ENCODE data around the gene SAMD8.
"Not testable (repeated sequence)": the region's sequence is repeated elsewhere in the genome, so short reads cannot be mapped to it uniquely, and the experiment has no call there.

Gene SAMD8

GRCh38 chr10:75189266-75190096 is 78.0 kb downstream of the SAMD8 start:
- H3K27me3 ChIP-seq (ENCODE audit: insufficient read depth, low read length, poor library complexity) = no peaks in the 10 kb centered on the region
- no peak overlapping the region for H3K18ac ChIP-seq (ENCODE audit: low read length)
- H3K4me3 ChIP-seq (ENCODE audit: low read length) = no peak overlapping the region
- no peak overlapping the region for H2AK5ac ChIP-seq (ENCODE audit: low read length)
- no peak overlapping the region for H3K4ac ChIP-seq (ENCODE audit: low read depth, low read length)
- no peak overlapping the region for H3K27ac ChIP-seq (ENCODE audit: low read depth, low read length)
- H3K23ac ChIP-seq (ENCODE audit: low read length) = no peak overlapping the region
- H3K4me2 ChIP-seq (ENCODE audit: low read length) = no peak overlapping the region
- H4K5ac ChIP-seq (ENCODE audit: low read length) = no peak overlapping the region
- H3K4me1 ChIP-seq (ENCODE audit: control insufficient read depth, low read depth, low read length) = peaks cover 2% of the 10 kb centered on the region
- DNase-seq = no peak
- H3K79me2 ChIP-seq (ENCODE audit: control insufficient read depth, insufficient read depth, low read length) = no peaks in the 10 kb centered on the region
- H3K79me1 ChIP-seq (ENCODE audit: low read length) = no peaks in the 10 kb centered on the region
- H2BK15ac ChIP-seq (replicated peaks; ENCODE audit: low read depth) = no peak overlapping the region
- H2BK5ac ChIP-seq (ENCODE audit: low read length) = no peak overlapping the region
- H4K8ac ChIP-seq (ENCODE audit: low read depth, low read length) = no peak overlapping the region
- no CpG with 5 or more reads among the region's 12 CpGs for WGBS (ENCODE audit: extremely low coverage, insufficient coverage, low lambda C conversion rate)
- H3K56ac ChIP-seq (ENCODE audit: low read length) = peak overlapping the region; percentile 15
- no peak overlapping the region for H2BK120ac ChIP-seq (ENCODE audit: low read depth, low read length)
- H3K9ac ChIP-seq (ENCODE audit: low read length) = no peak overlapping the region
- no peaks in the 10 kb centered on the region for H3K36me3 ChIP-seq (ENCODE audit: control insufficient read depth, insufficient read depth, low read length)

DNA sequence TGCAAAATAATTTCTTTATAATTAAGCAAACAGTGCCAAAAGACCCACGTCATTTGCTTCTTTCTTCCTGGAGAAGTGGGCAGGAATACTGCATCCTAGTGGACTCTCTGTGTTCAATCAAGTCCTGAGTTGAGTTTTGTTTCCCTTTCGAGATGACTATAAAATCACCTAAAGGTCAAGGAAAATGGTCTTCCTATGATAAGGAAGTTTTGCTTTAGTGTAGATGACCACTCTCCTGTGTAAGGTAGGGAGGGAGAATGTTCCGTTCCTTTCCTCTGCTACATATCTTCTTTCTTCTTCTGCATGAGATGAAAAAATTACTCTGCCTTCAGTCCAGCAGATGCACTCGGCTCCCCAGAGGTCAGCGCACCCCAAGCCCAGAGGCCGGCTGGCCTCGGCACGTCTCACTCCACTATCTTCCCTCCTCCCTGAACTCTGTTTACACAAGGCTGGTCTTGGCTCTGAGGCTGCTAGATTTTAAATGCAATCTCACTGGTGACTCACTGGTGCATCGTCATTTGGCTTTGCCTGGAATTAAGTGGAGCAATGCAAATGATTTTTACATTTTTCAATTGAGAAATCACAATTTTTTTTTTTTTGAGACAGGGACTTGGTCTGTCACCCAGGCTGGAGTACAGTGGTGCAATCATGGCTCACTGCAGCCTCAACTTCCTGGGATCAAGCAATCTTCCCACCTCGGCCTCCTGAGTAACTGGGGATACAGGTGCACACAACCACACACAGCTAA is 80.5 kb downstream of the SAMD8 start:
- peak; percentile 33 for DNase-seq
- no peak overlapping the region for H3K27ac ChIP-seq (ENCODE audit: low read depth, low read length)
- no peak overlapping the region for H3K4me3 ChIP-seq (ENCODE audit: low read length)
- H2BK5ac ChIP-seq (ENCODE audit: low read length) = no peak overlapping the region
- H4K5ac ChIP-seq (ENCODE audit: low read length) = no peak overlapping the region
- H3K4me1 ChIP-seq (ENCODE audit: control insufficient read depth, low read depth, low read length) = peaks cover 2% of the 10 kb centered on the region
- no peaks in the 10 kb centered on the region for H3K79me2 ChIP-seq (ENCODE audit: control insufficient read depth, insufficient read depth, low read length)
- no peak overlapping the region for H3K4ac ChIP-seq (ENCODE audit: low read depth, low read length)
- WGBS (ENCODE audit: extremely low coverage, insufficient coverage, low lambda C conversion rate) = no CpG with 5 or more reads among the region's 10 CpGs
- no peak overlapping the region for H3K4me2 ChIP-seq (ENCODE audit: low read length)
- H2BK15ac ChIP-seq (replicated peaks; ENCODE audit: low read depth) = no peak overlapping the region
- H2AK5ac ChIP-seq (ENCODE audit: low read length) = no peak overlapping the region
- no peak overlapping the region for H3K18ac ChIP-seq (ENCODE audit: low read length)
- H3K9ac ChIP-seq (ENCODE audit: low read length) = no peak overlapping the region
- no peaks in the 10 kb centered on the region for H3K79me1 ChIP-seq (ENCODE audit: low read length)
- no peaks in the 10 kb centered on the region for H3K27me3 ChIP-seq (ENCODE audit: insufficient read depth, low read length, poor library complexity)
- H3K56ac ChIP-seq (ENCODE audit: low read length) = no peak overlapping the region
- H3K36me3 ChIP-seq (ENCODE audit: control insufficient read depth, insufficient read depth, low read length) = no peaks in the 10 kb centered on the region
- H2BK120ac ChIP-seq (ENCODE audit: low read depth, low read length) = no peak overlapping the region
- H4K8ac ChIP-seq (ENCODE audit: low read depth, low read length) = no peak overlapping the region
- H3K23ac ChIP-seq (ENCODE audit: low read length) = no peak overlapping the region

GRCh38 chr10:75194625-75195024 is 83.2 kb downstream of the SAMD8 start:
- not testable (repeated sequence) for DNase-seq; H2BK5ac ChIP-seq (ENCODE audit: low read length); H3K27ac ChIP-seq (ENCODE audit: low read depth, low read length)

DNA sequence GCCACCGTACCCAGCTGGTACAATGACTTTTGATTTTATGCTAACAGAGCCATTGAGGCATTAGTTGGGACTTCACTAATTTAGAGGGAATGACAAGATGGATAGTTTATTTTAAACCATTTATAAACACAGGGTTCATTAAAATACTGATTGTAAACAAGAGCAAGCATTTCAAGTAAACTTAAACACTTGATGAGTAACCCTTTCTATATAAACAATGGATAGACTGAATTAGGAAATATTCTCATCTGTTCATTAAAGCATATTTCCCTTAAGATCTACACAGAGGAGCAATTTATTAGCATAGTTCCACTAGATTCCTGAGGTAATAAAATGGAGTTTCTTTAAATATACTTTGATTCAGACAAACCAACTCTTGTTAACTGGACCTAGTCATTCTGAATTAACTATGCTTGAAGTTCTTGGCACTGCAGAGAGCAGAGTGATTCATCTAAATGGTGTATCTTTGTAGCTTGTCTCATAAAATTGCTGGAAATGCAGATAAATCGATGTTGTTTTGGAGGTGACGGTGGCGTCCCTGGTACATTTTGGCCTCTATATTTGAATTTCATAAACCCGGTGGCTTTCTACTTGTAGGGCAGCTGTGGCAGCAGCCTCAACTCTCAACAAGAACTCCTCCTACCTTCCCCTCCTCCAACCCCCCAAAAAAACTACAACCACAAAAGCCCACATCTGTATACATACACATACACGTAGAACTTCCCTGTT is 83.7 kb downstream of the SAMD8 start:
- Histone ChIP-seq H3K4ac (ENCODE audit: low read depth, low read length) (no peak overlapping the region), H2BK15ac (replicated peaks; ENCODE audit: low read depth) (no peak overlapping the region), H3K36me3 (ENCODE audit: control insufficient read depth, insufficient read depth, low read length) (no peaks in the 10 kb centered on the region), H3K4me1 (ENCODE audit: control insufficient read depth, low read depth, low read length) (no peaks in the 10 kb centered on the region), H3K79me2 (ENCODE audit: control insufficient read depth, insufficient read depth, low read length) (no peaks in the 10 kb centered on the region), H2AK5ac (ENCODE audit: low read length) (no peak overlapping the region), H3K4me3 (ENCODE audit: low read length) (no peak overlapping the region), H3K56ac (ENCODE audit: low read length) (no peak overlapping the region), H3K27me3 (ENCODE audit: insufficient read depth, low read length, poor library complexity) (no peaks in the 10 kb centered on the region), H3K79me1 (ENCODE audit: low read length) (no peaks in the 10 kb centered on the region), H2BK120ac (ENCODE audit: low read depth, low read length) (no peak overlapping the region), H2BK5ac (ENCODE audit: low read length) (no peak overlapping the region), H4K8ac (ENCODE audit: low read depth, low read length) (no peak overlapping the region), H3K18ac (ENCODE audit: low read length) (no peak overlapping the region), H3K23ac (ENCODE audit: low read length) (no peak overlapping the region), H4K5ac (ENCODE audit: low read length) (no peak overlapping the region), H3K27ac (ENCODE audit: low read depth, low read length) (no peak overlapping the region), H3K4me2 (ENCODE audit: low read length) (no peak overlapping the region), H3K9ac (ENCODE audit: low read length) (no peak overlapping the region)
- no peak for DNase-seq
- no CpG with 5 or more reads among the region's 6 CpGs for WGBS (ENCODE audit: extremely low coverage, insufficient coverage, low lambda C conversion rate)

More at GRCh38 chr10:75194625-75195024, 83.2 kb downstream of the SAMD8 start:
- not testable (repeated sequence) for H4K5ac ChIP-seq (ENCODE audit: low read length); H2BK15ac ChIP-seq (replicated peaks; ENCODE audit: low read depth); H4K8ac ChIP-seq (ENCODE audit: low read depth, low read length); H3K36me3 ChIP-seq (ENCODE audit: control insufficient read depth, insufficient read depth, low read length); H3K9ac ChIP-seq (ENCODE audit: low read length); H3K79me1 ChIP-seq (ENCODE audit: low read length); H3K23ac ChIP-seq (ENCODE audit: low read length); H3K4me3 ChIP-seq (ENCODE audit: low read length); H3K79me2 ChIP-seq (ENCODE audit: control insufficient read depth, insufficient read depth, low read length); H3K4ac ChIP-seq (ENCODE audit: low read depth, low read length); H3K18ac ChIP-seq (ENCODE audit: low read length); H2BK120ac ChIP-seq (ENCODE audit: low read depth, low read length); H3K4me2 ChIP-seq (ENCODE audit: low read length); H3K27me3 ChIP-seq (ENCODE audit: insufficient read depth, low read length, poor library complexity); H3K4me1 ChIP-seq (ENCODE audit: control insufficient read depth, low read depth, low read length); H2AK5ac ChIP-seq (ENCODE audit: low read length); H3K56ac ChIP-seq (ENCODE audit: low read length)
- no CpG with 5 or more reads among the region's 4 CpGs for WGBS (ENCODE audit: extremely low coverage, insufficient coverage, low lambda C conversion rate)

- no peaks in the 10 kb centered on the region for H3K79me2 ChIP-seq (ENCODE audit: control insufficient read depth, insufficient read depth, low read length)
- no peak overlapping the region for H2AK5ac ChIP-seq (ENCODE audit: low read length)
- H4K5ac ChIP-seq (ENCODE audit: low read length) = no peak overlapping the region
- no peak overlapping the region for H3K27ac ChIP-seq (ENCODE audit: low read depth, low read length)
- WGBS (ENCODE audit: extremely low coverage, insufficient coverage, low lambda C conversion rate) = no CpG with 5 or more reads among the region's 3 CpGs
- H3K36me3 ChIP-seq (ENCODE audit: control insufficient read depth, insufficient read depth, low read length) = no peaks in the 10 kb centered on the region
- H2BK120ac ChIP-seq (ENCODE audit: low read depth, low read length) = no peak overlapping the region
- H2BK5ac ChIP-seq (ENCODE audit: low read length) = no peak overlapping the region
- H3K79me1 ChIP-seq (ENCODE audit: low read length) = no peaks in the 10 kb centered on the region
- no peak overlapping the region for H4K8ac ChIP-seq (ENCODE audit: low read depth, low read length)
- no peak overlapping the region for H3K4ac ChIP-seq (ENCODE audit: low read depth, low read length)
- H3K4me1 ChIP-seq (ENCODE audit: control insufficient read depth, low read depth, low read length) = no peaks in the 10 kb centered on the region
- H3K27me3 ChIP-seq (ENCODE audit: insufficient read depth, low read length, poor library complexity) = no peaks in the 10 kb centered on the region
- no peak overlapping the region for H3K23ac ChIP-seq (ENCODE audit: low read length)
- H3K56ac ChIP-seq (ENCODE audit: low read length) = no peak overlapping the region
- H3K18ac ChIP-seq (ENCODE audit: low read length) = no peak overlapping the region
- H3K9ac ChIP-seq (ENCODE audit: low read length) = no peak overlapping the region
- H3K4me2 ChIP-seq (ENCODE audit: low read length) = no peak overlapping the region
- no peak overlapping the region for H2BK15ac ChIP-seq (replicated peaks; ENCODE audit: low read depth)
- no peak for DNase-seq
- no peak overlapping the region for H3K4me3 ChIP-seq (ENCODE audit: low read length)
Observed at GRCh38 chr10:75197066-75197465, 85.6 kb downstream of the SAMD8 start.

Data from mesendoderm (in vitro differentiated cells).